H9 (cell line): Measurements from ENCODE around the gene IPP. TPM values are rescaled to one million over a fixed set of nuclear protein-coding genes. Genes with fewer than 3 reads are reported as not detected.

Experiments used
- DNase-seq: peaks from one replicate; pipeline ENCODE4 v3.0.0-alpha.2; 2017
- H2AFZ ChIP-seq: one replicate; pipeline ENCODE4 v1.6.1; 2013; ENCODE audit warnings: mild to moderate bottlenecking, low read length, control low read depth, moderate library complexity
- H2AK5ac ChIP-seq: 2 replicates; pipeline ENCODE4 v1.6.1; 2013; ENCODE audit warnings: low read length, control low read depth, mixed read lengths; ENCODE audit not compliant: insufficient read length
- H2BK120ac ChIP-seq: one replicate; pipeline ENCODE4 v1.6.1; 2013; ENCODE audit warnings: low read depth, mild to moderate bottlenecking, low read length, control low read depth, inconsistent platforms; ENCODE audit not compliant: poor library complexity, severe bottlenecking
- H2BK12ac ChIP-seq: 2 replicates; pipeline ENCODE4 v1.6.1; 2013; ENCODE audit warnings: low read length, control low read depth, mixed read lengths, low read depth; ENCODE audit not compliant: insufficient read length
- H2BK15ac ChIP-seq: 2 replicates; pipeline ENCODE4 v1.6.1; 2013; ENCODE audit warnings: low read depth, low read length, control low read depth
- H2BK20ac ChIP-seq: one replicate; pipeline ENCODE4 v1.6.1; 2013; ENCODE audit warnings: low read depth, mild to moderate bottlenecking, low read length, control low read depth, inconsistent platforms; ENCODE audit not compliant: poor library complexity, severe bottlenecking
- H2BK5ac ChIP-seq: 2 replicates; pipeline ENCODE4 v1.6.1; 2013; ENCODE audit warnings: low read length, control low read depth, mixed read lengths; ENCODE audit not compliant: insufficient read length
- H3K14ac ChIP-seq: 2 replicates; pipeline ENCODE4 v1.6.1; 2013; ENCODE audit warnings: low read length, control low read depth; ENCODE audit not compliant: insufficient read depth
- H3K18ac ChIP-seq: 2 replicates; pipeline ENCODE4 v1.6.1; 2013; ENCODE audit warnings: low read depth, mild to moderate bottlenecking, mixed read lengths, low read length, control low read depth; ENCODE audit not compliant: insufficient read length
- H3K23ac ChIP-seq: 2 replicates; pipeline ENCODE4 v1.6.1; 2013; ENCODE audit warnings: low read length, control low read depth, mixed read lengths, low read depth; ENCODE audit not compliant: insufficient read length
- H3K23me2 ChIP-seq: 2 replicates; pipeline ENCODE4 v1.6.1; 2013; ENCODE audit warnings: low read depth, mild to moderate bottlenecking, mixed read lengths, low read length, control low read depth; ENCODE audit not compliant: insufficient read length, poor library complexity, severe bottlenecking
- H3K27ac ChIP-seq: 2 replicates; pipeline ENCODE4 v1.5.1; 2013; ENCODE audit warnings: low read length, control low read depth, mixed read lengths, low read depth; ENCODE audit not compliant: insufficient read length
- H3K27me3 ChIP-seq: 2 replicates; pipeline ENCODE4 v1.6.1; 2013; ENCODE audit warnings: low read length, control low read depth, inconsistent platforms; ENCODE audit not compliant: insufficient read depth
- H3K4ac ChIP-seq: 2 replicates; pipeline ENCODE4 v1.6.1; 2013; ENCODE audit warnings: low read depth, mild to moderate bottlenecking, control low read depth, inconsistent platforms, low read length, moderate library complexity
- H3K4me1 ChIP-seq: 2 replicates; pipeline ENCODE4 v1.6.1; 2013; ENCODE audit warnings: low read length, control low read depth, inconsistent platforms; ENCODE audit not compliant: insufficient read depth
- H3K4me2 ChIP-seq: 2 replicates; pipeline ENCODE4 v1.6.1; 2013; ENCODE audit warnings: low read length, control low read depth, mixed read lengths; ENCODE audit not compliant: insufficient read length, insufficient read depth
- H3K56ac ChIP-seq: 2 replicates; pipeline ENCODE4 v1.6.1; 2013; ENCODE audit warnings: low read depth, mild to moderate bottlenecking, mixed read lengths, low read length, control low read depth; ENCODE audit not compliant: insufficient read length
- H3K79me1 ChIP-seq: 2 replicates; pipeline ENCODE4 v1.6.1; 2013; ENCODE audit warnings: low read depth, mild to moderate bottlenecking, moderate library complexity, low read length, control low read depth, inconsistent platforms; ENCODE audit not compliant: insufficient read depth, poor library complexity, severe bottlenecking
- H3K79me2 ChIP-seq: 2 replicates; pipeline ENCODE4 v1.6.1; 2013; ENCODE audit warnings: low read length, control low read depth, inconsistent platforms; ENCODE audit not compliant: insufficient read depth
- H3K9ac ChIP-seq: 2 replicates; pipeline ENCODE4 v1.6.1; 2013; ENCODE audit warnings: low read length, control low read depth, mixed read lengths; ENCODE audit not compliant: insufficient read length; ENCODE audit errors: extremely low read depth
- H3K9me3 ChIP-seq: one replicate; pipeline ENCODE4 v1.6.1; 2013; ENCODE audit warnings: low read depth, low read length, inconsistent platforms; ENCODE audit not compliant: control insufficient read depth
- H3T11ph ChIP-seq: one replicate; pipeline ENCODE4 v1.6.1; 2013; ENCODE audit warnings: mild to moderate bottlenecking, low read length, control low read depth, inconsistent platforms
- H4K20me1 ChIP-seq: one replicate; pipeline ENCODE4 v1.6.1; 2013; ENCODE audit not compliant: control insufficient read depth, insufficient read length, insufficient read depth
- H4K5ac ChIP-seq: 2 replicates; pipeline ENCODE4 v1.6.1; 2013; ENCODE audit warnings: low read depth, mild to moderate bottlenecking, mixed read lengths, low read length, control low read depth; ENCODE audit not compliant: insufficient read length
- H4K8ac ChIP-seq: replicated peaks from 2 replicates; pipeline ENCODE4 v1.6.1; 2013; ENCODE audit warnings: low read length, control low read depth, mixed read lengths, low read depth; ENCODE audit not compliant: insufficient read length
- H4K91ac ChIP-seq: 2 replicates; pipeline ENCODE4 v1.6.1; 2013; ENCODE audit warnings: low read depth, mild to moderate bottlenecking, moderate library complexity, mixed read lengths, low read length, control low read depth; ENCODE audit not compliant: insufficient read length
- H3K27ac Mint-ChIP-seq, 3 experiments: 2 replicates in 2 of 3; 3 replicates in 1 of 3; pipeline ENCODE4 v1.8.0; 2020 to 2021; ENCODE audit warnings: mixed read lengths in 3 of 3, mild to moderate bottlenecking in 1 of 3, moderate library complexity in 1 of 3
- H3K27me3 Mint-ChIP-seq: 2 replicates; pipeline ENCODE4 v1.8.0; 2021; ENCODE audit warnings: low read depth, mild to moderate bottlenecking, moderate library complexity, mixed read lengths
- H3K36me3 Mint-ChIP-seq, 3 experiments: 2 replicates in 2 of 3; 3 replicates in 1 of 3; pipeline ENCODE4 v1.8.0; 2020 to 2021; ENCODE audit warnings: low read depth in 3 of 3, mixed read lengths in 3 of 3; ENCODE audit not compliant: insufficient read depth in 1 of 3
- H3K4me1 Mint-ChIP-seq, 2 experiments: 2 replicates each; pipeline ENCODE4 v1.8.0; 2020; ENCODE audit warnings: mixed read lengths in 2 of 2
- H3K4me3 Mint-ChIP-seq, 2 experiments: 2 replicates in 1 of 2; 3 replicates in 1 of 2; pipeline ENCODE4 v1.8.0; 2020 to 2021; ENCODE audit warnings: mild to moderate bottlenecking in 2 of 2, mixed read lengths in 2 of 2, moderate library complexity in 1 of 2
- H3K9me3 Mint-ChIP-seq, 2 experiments: 2 replicates in 1 of 2; 3 replicates in 1 of 2; pipeline ENCODE4 v1.8.0; 2020; ENCODE audit warnings: mild to moderate bottlenecking in 2 of 2, mixed read lengths in 2 of 2, moderate library complexity in 1 of 2
- whole genome bisulfite sequencing: extraction: QIAGEN DNeasy Blood & Tissue Kit; methylation state at CpG from one replicate; pipeline ENCODE4 v1.1.7; 2013; ENCODE audit warnings: missing lambda C conversion rate, low lambda C conversion rate, mixed read lengths; ENCODE audit not compliant: insufficient read length; ENCODE audit errors: extremely low coverage; 5-methylcytosine and 5-hydroxymethylcytosine counted together
- total RNA-seq: library from RNA; stranded (reverse); gene quantifications from 2 replicates; pipeline ENCODE4 v1.2.1, GENCODE V29; 2021
- TF ChIP-seq, protein P1 (sequence below): fragments of 200-600 bp; sonication (generic); conservative IDR thresholded peaks from 3 replicates; pipeline ENCODE4 v1.8.0; 2021; ENCODE audit warnings: antibody characterized with exemption, mild to moderate bottlenecking

The IPP gene
- total RNA-seq, 1 experiment from 2014 or later, result 6.3 TPM

DNA sequence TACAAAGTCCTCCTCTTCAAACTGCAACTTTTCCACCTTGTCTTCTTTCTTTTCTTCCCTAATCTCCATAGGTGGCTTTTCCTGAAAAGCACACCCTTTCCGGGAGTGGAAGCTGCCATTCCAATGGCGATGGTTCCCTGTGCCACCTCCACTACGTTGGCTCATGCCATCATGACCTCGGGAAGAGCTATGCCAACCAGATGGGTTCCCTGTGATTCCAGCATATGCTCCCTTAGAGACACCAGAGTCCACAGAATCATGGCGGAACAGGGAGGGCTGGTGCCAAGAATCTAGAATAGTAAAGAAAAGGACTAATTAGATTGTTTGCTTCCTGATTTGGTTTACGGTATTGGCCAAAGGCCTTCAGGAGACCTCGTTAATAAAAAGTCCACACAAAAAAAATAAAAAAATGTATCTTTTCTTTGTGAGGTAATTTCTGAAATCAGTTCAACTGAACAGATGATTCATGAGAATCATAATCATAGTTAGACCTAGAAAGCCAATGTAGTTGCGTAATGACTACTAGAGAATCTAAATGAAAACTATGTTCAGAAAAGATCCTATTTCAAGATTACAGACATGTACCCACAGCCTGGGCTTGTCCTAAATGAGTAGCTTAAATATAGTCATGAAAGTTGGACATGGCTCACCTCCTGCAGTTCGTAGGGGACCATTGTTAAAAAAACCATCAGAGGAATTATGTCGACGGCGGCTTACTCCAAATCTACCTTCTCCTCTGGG, 95.7 kb downstream of the IPP start:
- WGBS, result no CpG with 5 or more reads among the region's 12 CpGs
- no peak overlapping the region for H3K18ac ChIP-seq
- H2AK5ac ChIP-seq, result no peak overlapping the region
- H4K5ac ChIP-seq, result no peak overlapping the region
- H3K4ac ChIP-seq, result no peak overlapping the region
- peaks cover 65 to 92% (median 90%) of the 10 kb centered on the region in 3 experiments for H3K36me3 Mint-ChIP-seq
- no peak overlapping the region for H3K14ac ChIP-seq
- no peaks in the 10 kb centered on the region for H3K23me2 ChIP-seq
- H2BK15ac ChIP-seq, result no peak overlapping the region
- H3K27ac ChIP-seq, result no peak overlapping the region
- H2BK5ac ChIP-seq, result no peak overlapping the region
- H3K9me3 ChIP-seq, result no peaks in the 10 kb centered on the region
- TF ChIP-seq, protein P1, sequence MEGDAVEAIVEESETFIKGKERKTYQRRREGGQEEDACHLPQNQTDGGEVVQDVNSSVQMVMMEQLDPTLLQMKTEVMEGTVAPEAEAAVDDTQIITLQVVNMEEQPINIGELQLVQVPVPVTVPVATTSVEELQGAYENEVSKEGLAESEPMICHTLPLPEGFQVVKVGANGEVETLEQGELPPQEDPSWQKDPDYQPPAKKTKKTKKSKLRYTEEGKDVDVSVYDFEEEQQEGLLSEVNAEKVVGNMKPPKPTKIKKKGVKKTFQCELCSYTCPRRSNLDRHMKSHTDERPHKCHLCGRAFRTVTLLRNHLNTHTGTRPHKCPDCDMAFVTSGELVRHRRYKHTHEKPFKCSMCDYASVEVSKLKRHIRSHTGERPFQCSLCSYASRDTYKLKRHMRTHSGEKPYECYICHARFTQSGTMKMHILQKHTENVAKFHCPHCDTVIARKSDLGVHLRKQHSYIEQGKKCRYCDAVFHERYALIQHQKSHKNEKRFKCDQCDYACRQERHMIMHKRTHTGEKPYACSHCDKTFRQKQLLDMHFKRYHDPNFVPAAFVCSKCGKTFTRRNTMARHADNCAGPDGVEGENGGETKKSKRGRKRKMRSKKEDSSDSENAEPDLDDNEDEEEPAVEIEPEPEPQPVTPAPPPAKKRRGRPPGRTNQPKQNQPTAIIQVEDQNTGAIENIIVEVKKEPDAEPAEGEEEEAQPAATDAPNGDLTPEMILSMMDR, result no peak
- H3K9ac ChIP-seq, result no peak overlapping the region
- no peaks in the 10 kb centered on the region for H3K79me2 ChIP-seq
- H4K91ac ChIP-seq, result no peak overlapping the region
- no peak overlapping the region for H2BK12ac ChIP-seq
- H3K27ac Mint-ChIP-seq, result peak overlapping the region in 1 of 3 experiments; percentile 71; a peak in 2 of 7 replicates
- H3K4me2 ChIP-seq, result no peak overlapping the region
- H3K4me1 ChIP-seq, result no peaks in the 10 kb centered on the region
- no peaks in the 10 kb centered on the region for H3K27me3 ChIP-seq
- H3K27me3 Mint-ChIP-seq, result no peaks in the 10 kb centered on the region; the same call in 1 of the 2 replicates
- peaks cover 5 to 6% of the 10 kb centered on the region in 2 experiments; a peak in 1 of 4 replicates for H3K4me1 Mint-ChIP-seq
- H4K20me1 ChIP-seq, result no peaks in the 10 kb centered on the region
- no peak overlapping the region for H3K4me3 Mint-ChIP-seq
- H2AFZ ChIP-seq, result no peak overlapping the region
- no peak for DNase-seq
- no peak overlapping the region for H2BK20ac ChIP-seq
- H4K8ac ChIP-seq, result no peak overlapping the region
- no peak overlapping the region for H2BK120ac ChIP-seq
- H3K56ac ChIP-seq, result no peak overlapping the region
- no peaks in the 10 kb centered on the region; a peak in 1 of 5 replicates for H3K9me3 Mint-ChIP-seq
- H3K23ac ChIP-seq, result no peak overlapping the region
- no peak overlapping the region for H3T11ph ChIP-seq
- peaks cover 5% of the 10 kb centered on the region for H3K79me1 ChIP-seq

Other genes with a start within 250 kb of the IPP start
- gene PRDX1, start 228.8 kb downstream of the IPP start, total RNA-seq, result 1,003 and 1,011 TPM in 2 replicates
- gene AKR1A1, start 199.8 kb downstream of the IPP start, total RNA-seq, result 286 and 311 TPM in 2 replicates
- 484 and 514 TPM in 2 replicates for gene NASP, start 166.6 kb downstream of the IPP start, total RNA-seq
- gene CCDC17, start 126.6 kb downstream of the IPP start, total RNA-seq, result 1.0 and 1.9 TPM in 2 replicates
- gene GPBP1L1, start 64.1 kb downstream of the IPP start, total RNA-seq, result 101 and 115 TPM in 2 replicates
- 29.1 and 30.7 TPM in 2 replicates for gene TMEM69, start 62.5 kb downstream of the IPP start, total RNA-seq
- 28.8 and 29.7 TPM in 2 replicates for gene MAST2, start 53.0 kb upstream of the IPP start, total RNA-seq